ENCODE measurements around the gene SEL1L. TPM values are rescaled to one million over a fixed set of nuclear protein-coding genes. Genes with fewer than 3 reads are reported as not detected.

SEL1L gene
- polyA plus RNA-seq, 1 of the 3 experiments (the other 2 are of a cell fraction), result 13.8 TPM

DNA sequence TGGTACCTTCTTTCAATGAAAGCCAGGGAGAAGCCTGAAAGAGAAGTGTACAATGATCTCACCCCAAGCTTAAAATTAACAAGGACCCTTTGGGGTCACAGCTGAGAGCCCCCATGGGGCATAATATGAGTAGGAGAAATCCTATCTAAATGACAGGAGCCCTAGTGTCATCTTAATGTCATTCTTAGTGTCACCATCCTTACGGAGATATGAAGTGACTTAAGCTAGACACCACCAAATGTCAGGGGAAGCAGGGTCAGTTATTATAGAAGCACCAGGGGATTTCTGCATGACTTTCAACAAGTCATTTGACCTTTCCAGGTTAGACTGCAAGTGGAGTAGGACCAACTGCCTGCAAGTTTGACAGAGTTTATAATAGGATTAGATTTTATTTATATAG, 104.6 kb downstream of the SEL1L start:
- no peak overlapping the region for H3K4me3 ChIP-seq (ENCODE audit: low read depth in 2 of 2, low read length in 1 of 2)
- no peak for DNase-seq
- no peaks in the 10 kb centered on the region for H4K20me1 ChIP-seq (ENCODE audit: insufficient read depth)
- ChIA-PET CTCF (interaction anchor here (0.6 to 2.0 kb wide), 3 partner anchors 17 to 159 kb away, joined by 3 to 6 read pairs (median 5); no protein-coding TSS in a partner anchor), POLR2A (no interaction called here)
- H3K36me3 ChIP-seq (replicated peaks in 1 of 2; ENCODE audit: control insufficient read depth in 1 of 2, insufficient read depth in 2 of 2, low read length in 1 of 2), result no peaks in the 10 kb centered on the region
- no peak overlapping the region for H3K9ac ChIP-seq
- H3K4me2 ChIP-seq, result no peak overlapping the region
- no peak for TF ChIP-seq MEF2A (IDR thresholded peaks at IDR 0.05; ENCODE audit: borderline replicate concordance, low read depth)
- TF ChIP-seq MXI1 (IDR thresholded peaks at IDR 0.05; ENCODE audit: low read depth, low read length), result no peak
- H3K9me2 ChIP-seq, result no peaks in the 10 kb centered on the region
- peaks cover 5% of the 10 kb centered on the region; the same call in 1 of the 2 replicates for H3K27me3 ChIP-seq (ENCODE audit: insufficient read depth)
- no peaks in the 10 kb centered on the region for H3K9me3 ChIP-seq
- H3F3A ChIP-seq (replicated peaks; ENCODE audit: insufficient read depth), result no peaks in the 10 kb centered on the region
- no peaks in the 10 kb centered on the region for H3K79me2 ChIP-seq (ENCODE audit: insufficient read depth)
- H3K27ac ChIP-seq (ENCODE audit: low read depth in 2 of 2, low read length in 1 of 2), result no peak overlapping the region
- 88% methylated on average over 1 of the region's 1 CpG for WGBS (ENCODE audit: low lambda C conversion rate)
- peaks cover 3 to 9% of the 10 kb centered on the region in 2 experiments; a peak in 2 of 4 replicates for H3K4me1 ChIP-seq (ENCODE audit: control insufficient read depth in 1 of 2, insufficient read depth in 2 of 2, low read depth in 1 of 2, low read length in 1 of 2)
- no peak overlapping the region for H2AFZ ChIP-seq (ENCODE audit: low read depth)

- H3K4me2 ChIP-seq, result no peak overlapping the region
- no peak overlapping the region for H3K4me3 ChIP-seq (ENCODE audit: low read depth in 2 of 2, low read length in 1 of 2)
- H3K79me2 ChIP-seq (ENCODE audit: insufficient read depth), result no peaks in the 10 kb centered on the region
- TF ChIP-seq CHD2 (IDR thresholded peaks at IDR 0.05; ENCODE audit: low read length, partially characterized antibody) (no peak), NFIC (IDR thresholded peaks at IDR 0.05; ENCODE audit: borderline replicate concordance) (no peak), RAD21 (IDR thresholded peaks at IDR 0.05; ENCODE audit: low read length) (no peak), ELF1 (IDR thresholded peaks at IDR 0.05) (no peak), YY1 (IDR thresholded peaks at IDR 0.05; ENCODE audit: low read depth) (no peak), RXRA (IDR thresholded peaks at IDR 0.05; ENCODE audit: borderline replicate concordance, low read depth) (no peak), TCF12 (IDR thresholded peaks at IDR 0.05) (no peak), JUND (IDR thresholded peaks at IDR 0.05) (no peak)
- TF ChIP-seq, protein P1, sequence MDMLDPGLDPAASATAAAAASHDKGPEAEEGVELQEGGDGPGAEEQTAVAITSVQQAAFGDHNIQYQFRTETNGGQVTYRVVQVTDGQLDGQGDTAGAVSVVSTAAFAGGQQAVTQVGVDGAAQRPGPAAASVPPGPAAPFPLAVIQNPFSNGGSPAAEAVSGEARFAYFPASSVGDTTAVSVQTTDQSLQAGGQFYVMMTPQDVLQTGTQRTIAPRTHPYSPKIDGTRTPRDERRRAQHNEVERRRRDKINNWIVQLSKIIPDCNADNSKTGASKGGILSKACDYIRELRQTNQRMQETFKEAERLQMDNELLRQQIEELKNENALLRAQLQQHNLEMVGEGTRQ (IDR thresholded peaks at IDR 0.05; ENCODE audit: borderline replicate concordance, low read depth, low read length), result no peak
- TF ChIP-seq, protein P2, sequence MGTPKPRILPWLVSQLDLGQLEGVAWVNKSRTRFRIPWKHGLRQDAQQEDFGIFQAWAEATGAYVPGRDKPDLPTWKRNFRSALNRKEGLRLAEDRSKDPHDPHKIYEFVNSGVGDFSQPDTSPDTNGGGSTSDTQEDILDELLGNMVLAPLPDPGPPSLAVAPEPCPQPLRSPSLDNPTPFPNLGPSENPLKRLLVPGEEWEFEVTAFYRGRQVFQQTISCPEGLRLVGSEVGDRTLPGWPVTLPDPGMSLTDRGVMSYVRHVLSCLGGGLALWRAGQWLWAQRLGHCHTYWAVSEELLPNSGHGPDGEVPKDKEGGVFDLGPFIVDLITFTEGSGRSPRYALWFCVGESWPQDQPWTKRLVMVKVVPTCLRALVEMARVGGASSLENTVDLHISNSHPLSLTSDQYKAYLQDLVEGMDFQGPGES (IDR thresholded peaks at IDR 0.05; ENCODE audit: low read depth, low read length), result no peak
- TF ChIP-seq, protein P3, sequence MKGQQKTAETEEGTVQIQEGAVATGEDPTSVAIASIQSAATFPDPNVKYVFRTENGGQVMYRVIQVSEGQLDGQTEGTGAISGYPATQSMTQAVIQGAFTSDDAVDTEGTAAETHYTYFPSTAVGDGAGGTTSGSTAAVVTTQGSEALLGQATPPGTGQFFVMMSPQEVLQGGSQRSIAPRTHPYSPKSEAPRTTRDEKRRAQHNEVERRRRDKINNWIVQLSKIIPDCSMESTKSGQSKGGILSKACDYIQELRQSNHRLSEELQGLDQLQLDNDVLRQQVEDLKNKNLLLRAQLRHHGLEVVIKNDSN (IDR thresholded peaks at IDR 0.05; ENCODE audit: borderline replicate concordance, low read depth), result no peak
- TF ChIP-seq, protein P4, sequence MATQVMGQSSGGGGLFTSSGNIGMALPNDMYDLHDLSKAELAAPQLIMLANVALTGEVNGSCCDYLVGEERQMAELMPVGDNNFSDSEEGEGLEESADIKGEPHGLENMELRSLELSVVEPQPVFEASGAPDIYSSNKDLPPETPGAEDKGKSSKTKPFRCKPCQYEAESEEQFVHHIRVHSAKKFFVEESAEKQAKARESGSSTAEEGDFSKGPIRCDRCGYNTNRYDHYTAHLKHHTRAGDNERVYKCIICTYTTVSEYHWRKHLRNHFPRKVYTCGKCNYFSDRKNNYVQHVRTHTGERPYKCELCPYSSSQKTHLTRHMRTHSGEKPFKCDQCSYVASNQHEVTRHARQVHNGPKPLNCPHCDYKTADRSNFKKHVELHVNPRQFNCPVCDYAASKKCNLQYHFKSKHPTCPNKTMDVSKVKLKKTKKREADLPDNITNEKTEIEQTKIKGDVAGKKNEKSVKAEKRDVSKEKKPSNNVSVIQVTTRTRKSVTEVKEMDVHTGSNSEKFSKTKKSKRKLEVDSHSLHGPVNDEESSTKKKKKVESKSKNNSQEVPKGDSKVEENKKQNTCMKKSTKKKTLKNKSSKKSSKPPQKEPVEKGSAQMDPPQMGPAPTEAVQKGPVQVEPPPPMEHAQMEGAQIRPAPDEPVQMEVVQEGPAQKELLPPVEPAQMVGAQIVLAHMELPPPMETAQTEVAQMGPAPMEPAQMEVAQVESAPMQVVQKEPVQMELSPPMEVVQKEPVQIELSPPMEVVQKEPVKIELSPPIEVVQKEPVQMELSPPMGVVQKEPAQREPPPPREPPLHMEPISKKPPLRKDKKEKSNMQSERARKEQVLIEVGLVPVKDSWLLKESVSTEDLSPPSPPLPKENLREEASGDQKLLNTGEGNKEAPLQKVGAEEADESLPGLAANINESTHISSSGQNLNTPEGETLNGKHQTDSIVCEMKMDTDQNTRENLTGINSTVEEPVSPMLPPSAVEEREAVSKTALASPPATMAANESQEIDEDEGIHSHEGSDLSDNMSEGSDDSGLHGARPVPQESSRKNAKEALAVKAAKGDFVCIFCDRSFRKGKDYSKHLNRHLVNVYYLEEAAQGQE (IDR thresholded peaks at IDR 0.05; ENCODE audit: low read depth, low read length), result no peak
- TF ChIP-seq, protein P5, sequence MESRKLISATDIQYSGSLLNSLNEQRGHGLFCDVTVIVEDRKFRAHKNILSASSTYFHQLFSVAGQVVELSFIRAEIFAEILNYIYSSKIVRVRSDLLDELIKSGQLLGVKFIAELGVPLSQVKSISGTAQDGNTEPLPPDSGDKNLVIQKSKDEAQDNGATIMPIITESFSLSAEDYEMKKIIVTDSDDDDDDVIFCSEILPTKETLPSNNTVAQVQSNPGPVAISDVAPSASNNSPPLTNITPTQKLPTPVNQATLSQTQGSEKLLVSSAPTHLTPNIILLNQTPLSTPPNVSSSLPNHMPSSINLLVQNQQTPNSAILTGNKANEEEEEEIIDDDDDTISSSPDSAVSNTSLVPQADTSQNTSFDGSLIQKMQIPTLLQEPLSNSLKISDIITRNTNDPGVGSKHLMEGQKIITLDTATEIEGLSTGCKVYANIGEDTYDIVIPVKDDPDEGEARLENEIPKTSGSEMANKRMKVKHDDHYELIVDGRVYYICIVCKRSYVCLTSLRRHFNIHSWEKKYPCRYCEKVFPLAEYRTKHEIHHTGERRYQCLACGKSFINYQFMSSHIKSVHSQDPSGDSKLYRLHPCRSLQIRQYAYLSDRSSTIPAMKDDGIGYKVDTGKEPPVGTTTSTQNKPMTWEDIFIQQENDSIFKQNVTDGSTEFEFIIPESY (IDR thresholded peaks at IDR 0.05; ENCODE audit: borderline replicate concordance, low read depth), result no peak
- no peaks in the 10 kb centered on the region for H3F3A ChIP-seq (replicated peaks; ENCODE audit: insufficient read depth)
- H3K27me3 ChIP-seq (ENCODE audit: insufficient read depth), result no peaks in the 10 kb centered on the region
- H3K27ac ChIP-seq (ENCODE audit: low read depth in 2 of 2, low read length in 1 of 2), result no peak overlapping the region
- CTCF ChIA-PET, result interaction anchor here (0.9 kb wide), 1 partner anchor 37 kb away, joined by 3 read pairs; no protein-coding TSS in a partner anchor
- DNase-seq, result peak; percentile 32
- 50% methylated on average over 8 of the region's 8 CpGs for WGBS (ENCODE audit: low lambda C conversion rate)
- no peaks in the 10 kb centered on the region for H3K9me2 ChIP-seq
- peaks cover 3 to 13% of the 10 kb centered on the region in 2 experiments; a peak in 2 of 4 replicates for H3K4me1 ChIP-seq (ENCODE audit: control insufficient read depth in 1 of 2, insufficient read depth in 2 of 2, low read depth in 1 of 2, low read length in 1 of 2)
- no peak overlapping the region for H3K9ac ChIP-seq
- POLR2A ChIA-PET, result interaction anchor here (0.6 kb wide), 1 partner anchor 46 kb away, joined by 3 read pairs; no protein-coding TSS in a partner anchor
- H3K9me3 ChIP-seq, result no peaks in the 10 kb centered on the region
- no peaks in the 10 kb centered on the region for H3K36me3 ChIP-seq (replicated peaks in 1 of 2; ENCODE audit: control insufficient read depth in 1 of 2, insufficient read depth in 2 of 2, low read length in 1 of 2)
- no peaks in the 10 kb centered on the region for H4K20me1 ChIP-seq (ENCODE audit: insufficient read depth)
- H2AFZ ChIP-seq (ENCODE audit: low read depth), result no peak overlapping the region
Measured at GRCh38 chr14:81427348-81428058, 106.2 kb downstream of the SEL1L start.

All from SK-N-SH (cell line).